PC-3 (cell line): ENCODE data around the gene BTN1A1. TPM values are rescaled to one million over a fixed set of nuclear protein-coding genes. Genes with fewer than 3 reads are reported as not detected.

Experiments used
- ATAC-seq: fragments of 200-7000 bp; cut with Tn5 transposase; 2 replicates; pipeline ENCODE4 v1.9.1; 2020; ENCODE audit warnings: mild to moderate bottlenecking, moderate library complexity
- BruUV-seq: library from RNA; stranded (reverse); fragments of 400-500 nt; replicated peaks from 2 replicates; lab custom pipeline; 2021; lab: Mats Ljungman, UMichigan
- CTCF ChIA-PET: fragments of 300-600 bp; sonication (Branson Sonifier 250); formaldehyde crosslinking; loops from one replicate; lab custom pipeline; 2022; ENCODE audit warnings: antibody characterized with exemption; lab: Charles Lee
- POLR2A ChIA-PET: fragments of 300-600 bp; sonication (Branson Sonifier 250); formaldehyde crosslinking; loops from one replicate; lab custom pipeline; 2022; ENCODE audit warnings: antibody characterized with exemption; ENCODE audit not compliant: unreplicated experiment; lab: Charles Lee
- DNase-seq: peaks from one replicate; pipeline ENCODE4 v3.0.0-alpha.2; 2015
- H2AFZ ChIP-seq: fragments of 300-600 bp; sonication (generic); 2 replicates; pipeline ENCODE4 v1.6.0; 2016; ENCODE audit warnings: antibody characterized with exemption, low read length
- H3F3A ChIP-seq: fragments of 300-600 bp; sonication (generic); one replicate; pipeline ENCODE4 v1.6.0; 2017; ENCODE audit warnings: antibody characterized with exemption, low read length, control low read depth, mild to moderate bottlenecking; ENCODE audit not compliant: unreplicated experiment
- H3K27ac ChIP-seq: fragments of 300-600 bp; sonication (generic); 2 replicates; pipeline ENCODE4 v1.5.1; 2016; ENCODE audit warnings: mild to moderate bottlenecking, low read length
- H3K27me3 ChIP-seq: fragments of 300-600 bp; sonication (generic); 2 replicates; pipeline ENCODE4 v1.6.1; 2016; ENCODE audit warnings: low read length, mixed read lengths
- H3K36me3 ChIP-seq: fragments of 300-600 bp; sonication (generic); 2 replicates; pipeline ENCODE4 v1.6.1; 2016; ENCODE audit warnings: low read depth, mixed run types, low read length, mixed read lengths
- H3K4me1 ChIP-seq: fragments of 300-600 bp; sonication (generic); 2 replicates; pipeline ENCODE4 v1.5.1; 2016; ENCODE audit warnings: low read length; ENCODE audit not compliant: insufficient read depth
- H3K4me2 ChIP-seq: fragments of 300-600 bp; sonication (generic); 2 replicates; pipeline ENCODE4 v1.6.0; 2016; ENCODE audit warnings: low read length
- H3K4me3 ChIP-seq: fragments of 300-600 bp; sonication (generic); 2 replicates; pipeline ENCODE4 v1.5.1; 2016; ENCODE audit warnings: mild to moderate bottlenecking, low read length, mixed read lengths
- H3K79me2 ChIP-seq: fragments of 300-600 bp; sonication (generic); 2 replicates; pipeline ENCODE4 v1.6.1; 2017; ENCODE audit warnings: low read length, mixed read lengths
- H3K9ac ChIP-seq: fragments of 300-600 bp; sonication (generic); 2 replicates; pipeline ENCODE4 v1.6.0; 2016; ENCODE audit warnings: mild to moderate bottlenecking, low read length
- H3K9me2 ChIP-seq: fragments of 300-600 bp; sonication (generic); replicated peaks from 2 replicates; pipeline ENCODE4 v1.6.1; 2016; ENCODE audit warnings: mixed run types, low read length, mixed read lengths
- H3K9me3 ChIP-seq: fragments of 300-600 bp; sonication (generic); 2 replicates; pipeline ENCODE4 v1.6.1; 2016; ENCODE audit warnings: low read length, mixed read lengths
- H4K20me1 ChIP-seq: fragments of 300-600 bp; sonication (generic); 2 replicates; pipeline ENCODE4 v1.6.1; 2016; ENCODE audit warnings: low read length, mixed read lengths
- CTCF ChIP-seq: fragments of 300-600 bp; sonication (generic); conservative IDR thresholded peaks from 2 replicates; pipeline ENCODE4 v1.5.1; 2017; ENCODE audit warnings: antibody characterized with exemption, low read depth, mild to moderate bottlenecking, low read length
- EZH2 ChIP-seq: fragments of 300-600 bp; sonication (generic); IDR thresholded peaks from one replicate; pipeline ENCODE4 v1.6.1; 2017; ENCODE audit warnings: antibody characterized with exemption, mild to moderate bottlenecking, low read length; ENCODE audit not compliant: unreplicated experiment
- EZH2phosphoT487 ChIP-seq: fragments of 300-600 bp; sonication (generic); IDR thresholded peaks from 2 replicates; pipeline ENCODE4 v1.6.1; 2018; ENCODE audit warnings: mild to moderate bottlenecking, antibody characterized with exemption, low read length, borderline replicate concordance
- intact Hi-C: fragments of 100-400 bp; cut with micrococcal nuclease; formaldehyde crosslinking; loops from 2 replicates; pipeline ENCODE4 v1.9.0; 2023
- total RNA-seq: library from RNA; depleted of rRNA; stranded (reverse); fragments of >200 nt; gene quantifications from 2 replicates; pipeline ENCODE4 v1.2.3, GENCODE V29; 2014

Gene BTN1A1
- total RNA-seq, 1 experiment from 2014 or later: not detected

DNA sequence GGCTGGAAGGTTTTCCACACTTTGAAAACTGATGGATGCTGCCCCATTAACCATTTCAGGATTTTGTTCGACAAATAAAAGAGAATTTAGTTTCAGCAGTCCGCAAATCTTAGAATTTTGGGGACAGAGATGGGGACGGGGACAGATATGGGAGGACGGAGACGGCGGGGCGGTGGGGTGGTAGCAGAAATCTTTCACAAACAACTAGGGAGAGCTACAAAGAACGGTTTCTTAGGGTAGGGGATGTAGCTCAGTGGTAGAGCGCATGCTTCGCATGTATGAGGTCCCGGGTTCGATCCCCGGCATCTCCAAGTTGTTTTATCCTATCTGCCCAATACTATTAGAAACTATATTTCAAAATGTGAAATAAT, 53.1 kb downstream of the BTN1A1 start:
- Histone ChIP-seq H3K27me3 (no peaks in the 10 kb centered on the region), H3K4me2 (peak overlapping the region; percentile 91), H3K79me2 (no peaks in the 10 kb centered on the region), H3K9me2 (no peaks in the 10 kb centered on the region), H3K4me1 (peaks cover 15% of the 10 kb centered on the region), H2AFZ (peak overlapping the region; percentile 93), H3K4me3 (peak overlapping the region; percentile 93), H3K27ac (peak overlapping the region; percentile 62), H4K20me1 (no peaks in the 10 kb centered on the region), H3K36me3 (no peaks in the 10 kb centered on the region), H3K9me3 (no peaks in the 10 kb centered on the region), H3F3A (no peaks in the 10 kb centered on the region), H3K9ac (peak overlapping the region; percentile 42; the same call in 1 of the 2 replicates)
- TF ChIP-seq EZH2 (no peak), EZH2phosphoT487 (no peak), CTCF (no peak)
- DNase-seq (peak; percentile 82), ATAC-seq (peak; percentile 48)
- no TSS peak for BruUV-seq
- intact Hi-C loops: loop anchor here (1.0 kb wide), 1 partner anchor 15 kb away; the partner anchor contains the start of gene HMGN4
- ChIA-PET CTCF (interaction anchor here (0.6 kb wide), 1 partner anchor 562 kb away, joined by 4 read pairs; no protein-coding TSS in a partner anchor), POLR2A (interaction anchor here (0.6 kb wide), 1 partner anchor 222 kb away, joined by 4 read pairs; no protein-coding TSS in a partner anchor)

DNA sequence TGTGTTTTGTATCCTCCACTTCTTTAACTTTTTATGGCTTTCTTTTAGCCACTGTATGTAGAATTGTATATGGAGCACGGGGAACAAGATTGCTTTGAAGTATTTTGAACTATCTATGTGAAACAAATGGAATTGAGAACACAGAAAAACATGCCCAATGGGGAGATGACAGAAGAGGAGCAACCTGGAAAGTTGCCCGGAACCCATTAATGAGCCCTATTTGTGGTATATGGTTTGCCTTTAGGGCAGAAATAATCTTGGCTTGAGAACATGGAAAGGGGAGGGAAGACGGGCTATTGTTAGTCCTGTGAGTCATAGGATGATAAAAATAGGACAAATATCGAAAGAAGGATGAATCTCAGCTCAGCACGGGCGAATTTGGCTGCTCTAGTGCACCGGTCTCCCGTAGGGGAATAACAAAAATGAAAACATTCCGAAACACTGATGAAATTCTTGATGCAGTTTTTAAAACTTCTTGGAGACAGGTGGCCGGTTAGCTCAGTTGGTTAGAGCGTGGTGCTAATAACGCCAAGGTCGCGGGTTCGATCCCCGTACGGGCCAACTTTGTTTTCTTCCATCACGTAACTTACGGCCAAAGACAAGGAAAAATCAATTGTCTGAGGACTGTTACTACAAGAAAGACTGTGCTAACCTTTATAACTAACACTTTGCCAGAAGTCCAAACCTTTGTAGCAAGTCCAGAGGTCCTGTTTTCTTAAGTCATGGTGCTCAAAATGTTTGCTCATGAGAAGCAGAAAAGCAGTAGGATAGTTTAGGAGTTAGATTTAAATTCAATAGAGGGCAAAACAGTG, 53.7 kb downstream of the BTN1A1 start:
- Histone ChIP-seq H3F3A (no peaks in the 10 kb centered on the region), H3K4me1 (peaks cover 15% of the 10 kb centered on the region), H3K9me2 (no peaks in the 10 kb centered on the region), H3K9ac (no peak overlapping the region), H4K20me1 (no peaks in the 10 kb centered on the region), H3K36me3 (no peaks in the 10 kb centered on the region), H3K9me3 (no peaks in the 10 kb centered on the region), H3K4me3 (peak overlapping the region; percentile 93), H3K4me2 (peak overlapping the region; percentile 91), H2AFZ (0 out of 2 replicates have a peak overlapping the region, but pooled peaks have one; percentile 17), H3K27ac (peak overlapping the region; percentile 62), H3K79me2 (no peaks in the 10 kb centered on the region), H3K27me3 (no peaks in the 10 kb centered on the region)
- ChIA-PET CTCF (interaction anchor here (0.6 kb wide), 1 partner anchor 561 kb away, joined by 4 read pairs; no protein-coding TSS in a partner anchor), POLR2A (interaction anchor here (0.6 kb wide), 1 partner anchor 1361 kb away, joined by 4 read pairs; no protein-coding TSS in a partner anchor)
- intact Hi-C loops: loop anchor here (1.0 kb wide), 1 partner anchor 16 kb away; the partner anchor contains the start of gene HMGN4
- TF ChIP-seq EZH2: no peak
- TF ChIP-seq CTCF: no peak
- TF ChIP-seq EZH2phosphoT487: no peak
- DNase-seq (peak; percentile 95), ATAC-seq (peak; percentile 63)
- BruUV-seq: no TSS peak
